HepG2 (cell line): Measurements from ENCODE around the gene FKBP10. TPM values are rescaled to one million over a fixed set of nuclear protein-coding genes. Genes with fewer than 3 reads are reported as not detected.

Experiments used
- EEA1 ChIP-seq: sonication (generic); formaldehyde crosslinking; IDR thresholded peaks from 2 replicates; pipeline ENCODE4 v1.5.1; 2020; ENCODE audit warnings: mild to moderate bottlenecking, missing genetic modification reagents, borderline replicate concordance
- ERF ChIP-seq: IDR thresholded peaks from 2 replicates; pipeline ENCODE4 v1.6.1; 2018; ENCODE audit warnings: missing biosample characterization, missing genetic modification reagents
- EZH2 ChIP-seq: conservative IDR thresholded peaks from 2 replicates; pipeline ENCODE4 v1.6.1; 2012; ENCODE audit warnings: mild to moderate bottlenecking, low read depth, low read length, moderate library complexity
- FOXC1 ChIP-seq: sonication (generic); formaldehyde crosslinking; IDR thresholded peaks from 2 replicates; pipeline ENCODE4 v1.8.0; 2022; ENCODE audit warnings: mild to moderate bottlenecking, missing genetic modification reagents, borderline replicate concordance
- GTF3A ChIP-seq: sonication (generic); formaldehyde crosslinking; conservative IDR thresholded peaks from 2 replicates; pipeline ENCODE4 v1.4.0; 2020; ENCODE audit warnings: mild to moderate bottlenecking, missing genetic modification reagents
- JDP2 ChIP-seq: sonication (generic); formaldehyde crosslinking; IDR thresholded peaks from 2 replicates; pipeline ENCODE4 v1.8.1; 2022; ENCODE audit warnings: missing genetic modification reagents, borderline replicate concordance
- MTF1 ChIP-seq: sonication (generic); formaldehyde crosslinking; IDR thresholded peaks from 2 replicates; pipeline ENCODE4 v1.5.0; 2020; ENCODE audit warnings: missing genetic modification reagents
- NKX3-1 ChIP-seq: sonication (generic); formaldehyde crosslinking; IDR thresholded peaks from 2 replicates; pipeline ENCODE4 v1.5.0; 2020; ENCODE audit warnings: missing genetic modification reagents
- NONO ChIP-seq, 2 experiments: fragments of 450-650 bp in 1 of 2; sonication (generic) in 1 of 2; formaldehyde crosslinking in 1 of 2; IDR thresholded peaks in 1 of 2; conservative IDR thresholded peaks in 1 of 2; 2 replicates each; pipeline versions ENCODE4 v1.6.1 to v1.8.0; 2017 to 2022; ENCODE audit warnings: mild to moderate bottlenecking in 1 of 2, missing genetic modification reagents in 1 of 2, moderate library complexity in 1 of 2
- PCBP1 ChIP-seq: fragments of 200-400 bp; formaldehyde crosslinking; IDR thresholded peaks from 2 replicates; pipeline ENCODE4 v1.6.1; 2017; ENCODE audit warnings: mild to moderate bottlenecking, low read depth, low read length, borderline replicate concordance
- PCBP2 ChIP-seq: fragments of 200-400 bp; formaldehyde crosslinking; optimal IDR thresholded peaks from 2 replicates; pipeline ENCODE3; 2018; ENCODE audit warnings: low read length, low read depth; ENCODE audit not compliant: poor library complexity, severe bottlenecking
- POGZ ChIP-seq: sonication (generic); formaldehyde crosslinking; IDR thresholded peaks from 2 replicates; pipeline ENCODE4 v1.4.0; 2020; ENCODE audit warnings: mild to moderate bottlenecking, missing genetic modification reagents
- SOX6 ChIP-seq, 2 experiments: fragments of 450-650 bp in 1 of 2; sonication (generic) in 1 of 2; formaldehyde crosslinking in 1 of 2; IDR thresholded peaks; 2 replicates each; pipeline versions ENCODE4 v1.4.0 to v1.6.1; 2017 to 2020; ENCODE audit warnings: antibody characterized with exemption in 1 of 2, mild to moderate bottlenecking in 1 of 2, missing genetic modification reagents in 1 of 2
- SP5 ChIP-seq: IDR thresholded peaks from 2 replicates; pipeline ENCODE4 v1.6.1; 2016; ENCODE audit warnings: low read depth, borderline replicate concordance
- SRF ChIP-seq: IDR thresholded peaks from 2 replicates; pipeline ENCODE4 v1.6.1; 2011; ENCODE audit warnings: mild to moderate bottlenecking, low read depth, low read length, moderate library complexity
- TIGD3 ChIP-seq: sonication (generic); formaldehyde crosslinking; IDR thresholded peaks from 2 replicates; pipeline ENCODE4 v1.5.1; 2020; ENCODE audit warnings: mild to moderate bottlenecking, missing genetic modification reagents, borderline replicate concordance
- YEATS4 ChIP-seq: sonication (generic); formaldehyde crosslinking; IDR thresholded peaks from 2 replicates; pipeline ENCODE4 v1.4.0; 2020; ENCODE audit warnings: missing genetic modification reagents, borderline replicate concordance
- ZBTB20 ChIP-seq: sonication (generic); formaldehyde crosslinking; IDR thresholded peaks from 2 replicates; pipeline ENCODE4 v1.8.1; 2023; ENCODE audit warnings: missing genetic modification reagents, low read depth, mild to moderate bottlenecking, borderline replicate concordance
- ZHX2 ChIP-seq, 2 experiments: sonication (generic) in 1 of 2; formaldehyde crosslinking in 1 of 2; IDR thresholded peaks; 2 replicates each; pipeline versions ENCODE4 v1.6.1 to v1.9.0; 2014 to 2022; ENCODE audit warnings: antibody characterized with exemption in 1 of 2, borderline replicate concordance in 1 of 2, inconsistent platforms in 1 of 2, low read depth in 1 of 2, missing genetic modification reagents in 1 of 2
- ZNF18 ChIP-seq: sonication (generic); formaldehyde crosslinking; IDR thresholded peaks from 2 replicates; pipeline ENCODE4 v1.8.0; 2022; ENCODE audit warnings: mild to moderate bottlenecking, missing genetic modification reagents; ENCODE audit not compliant: insufficient replicate concordance
- ZNF619 ChIP-seq: sonication (generic); formaldehyde crosslinking; IDR thresholded peaks from 2 replicates; pipeline ENCODE4 v1.4.0; 2020; ENCODE audit warnings: mild to moderate bottlenecking, missing genetic modification reagents
- ZNF709 ChIP-seq: sonication (generic); formaldehyde crosslinking; IDR thresholded peaks from 2 replicates; pipeline ENCODE4 v1.5.0; 2020; ENCODE audit warnings: mild to moderate bottlenecking, missing genetic modification reagents
- polyA plus RNA-seq, 8 experiments: library from polyadenylated mRNA; depleted of rRNA in 3 of 8; stranded (reverse) in 7 of 8; unstranded in 1 of 8; fragments of >200 nt; fragmentation: Illumina TruSeq in 4 of 8; extraction: Trizol in 4 of 8; gene quantifications; 2 replicates each; pipeline versions ENCODE4 v1.2.1 to v1.2.3, GENCODE V29; 2011 to 2016; ENCODE audit warnings: low read depth in 4 of 8, missing spikeins in 1 of 8, mixed read lengths in 1 of 8; ENCODE audit not compliant: insufficient read depth in 1 of 8
- total RNA-seq, 5 experiments: library from RNA; depleted of rRNA; stranded (reverse); fragments of >200 nt; fragmentation: Illumina TruSeq; extraction: Trizol; gene quantifications; 2 replicates each; pipeline ENCODE4 v1.2.3, GENCODE V29; 2016; ENCODE audit warnings: low read depth in 1 of 5

The FKBP10 gene
- total and polyA plus RNA-seq, 2 of the 13 experiments (the other 11 are each of a cell fraction or from before 2014, with no cell fraction given), result 149 to 573 TPM

- TF ChIP-seq TIGD3 (CRISPR knock-in tag), result no peak
- no peak; the same call in 1 of the 2 replicates for TF ChIP-seq YEATS4
- TF ChIP-seq PCBP1, result no peak
- TF ChIP-seq GTF3A (CRISPR knock-in tag), result 0 out of 2 replicates have a peak, but pooled peaks have one; percentile 9
- no peak for TF ChIP-seq PCBP2
- TF ChIP-seq SP5 (CRISPR knock-in tag), result no peak
- no peak for TF ChIP-seq NONO (IDR thresholded peaks at IDR 0.05)
- TF ChIP-seq NONO (CRISPR knock-in tag; conservative IDR thresholded peaks at IDR 0.05), result no peak
- no peak for TF ChIP-seq SOX6 (IDR thresholded peaks at IDR 0.05)
- peak; percentile 40; the same call in 1 of the 2 replicates for TF ChIP-seq SOX6 (CRISPR knock-in tag; IDR thresholded peaks at IDR 0.05)
- no peak for TF ChIP-seq EZH2
- no peak for TF ChIP-seq SRF
- no peak for TF ChIP-seq ZNF709
- TF ChIP-seq ZHX2 (IDR thresholded peaks at IDR 0.05; ENCODE audit: low read depth), result 0 out of 2 replicates have a peak, but pooled peaks have one; percentile 14
- no peak for TF ChIP-seq ZHX2 (CRISPR knock-in tag; IDR thresholded peaks at IDR 0.05; ENCODE audit: borderline replicate concordance)
- no peak; the same call in 1 of the 2 replicates for TF ChIP-seq FOXC1 (CRISPR knock-in tag)
- no peak for TF ChIP-seq EEA1 (CRISPR knock-in tag)
- TF ChIP-seq ZNF18, result no peak
- TF ChIP-seq JDP2 (CRISPR knock-in tag), result no peak; the same call in 1 of the 2 replicates
- no peak for TF ChIP-seq POGZ (CRISPR knock-in tag)
- no peak for TF ChIP-seq ERF (CRISPR knock-in tag)
- no peak for TF ChIP-seq ZBTB20 (CRISPR knock-in tag)
- TF ChIP-seq NKX3-1, result no peak
- TF ChIP-seq ZNF619 (CRISPR knock-in tag), result no peak
- TF ChIP-seq MTF1 (CRISPR knock-in tag), result no peak
These were observed 51.7 kb downstream of the FKBP10 start (continued) for GRCh38 chr17:41864498-41864835.
